ENCODE measurements around the gene LIMS1.
A peak's percentile ranks its signal among the peaks of the same experiment; 100 is the strongest.
"Not testable (repeated sequence)": the region's sequence is repeated elsewhere in the genome, so short reads cannot be mapped to it uniquely, and the experiment has no call there.

The LIMS1 gene

DNA sequence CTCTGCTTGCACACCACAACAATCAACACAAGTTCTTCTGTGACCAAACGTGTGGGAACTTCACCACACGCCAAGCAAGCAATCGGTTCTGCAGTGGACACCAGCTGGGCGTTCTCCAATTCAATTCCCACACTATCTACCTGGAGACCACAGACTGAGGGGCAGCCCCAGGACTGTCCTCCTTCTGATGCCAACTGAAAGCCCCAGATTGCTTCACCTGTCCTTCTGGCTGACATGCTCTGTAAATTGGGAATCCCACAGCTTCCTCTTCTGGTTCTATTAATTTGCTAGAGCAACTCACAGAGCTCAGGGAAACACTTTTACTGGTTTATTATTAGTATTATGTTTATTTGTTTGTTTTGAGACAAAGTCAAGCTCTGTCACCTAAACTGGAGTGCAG, 131.7 kb downstream of the LIMS1 start:
- not testable (repeated sequence) for DNase-seq

- DNase-seq: not testable (repeated sequence)
Measured at GRCh38 chr2:108667140-108667539, 132.9 kb downstream of the LIMS1 start.

GRCh38 chr2:108670282-108670681, 136.0 kb downstream of the LIMS1 start:
- not testable (repeated sequence) for DNase-seq

GRCh38 chr2:108672200-108672805, 138.0 kb downstream of the LIMS1 start:
- DNase-seq: not testable (repeated sequence)

GRCh38 chr2:108676522-108676921, 142.3 kb downstream of the LIMS1 start:
- not testable (repeated sequence) for DNase-seq

- DNase-seq: not testable (repeated sequence)
Measured at GRCh38 chr2:108677239-108677744, 143.0 kb downstream of the LIMS1 start.

DNA sequence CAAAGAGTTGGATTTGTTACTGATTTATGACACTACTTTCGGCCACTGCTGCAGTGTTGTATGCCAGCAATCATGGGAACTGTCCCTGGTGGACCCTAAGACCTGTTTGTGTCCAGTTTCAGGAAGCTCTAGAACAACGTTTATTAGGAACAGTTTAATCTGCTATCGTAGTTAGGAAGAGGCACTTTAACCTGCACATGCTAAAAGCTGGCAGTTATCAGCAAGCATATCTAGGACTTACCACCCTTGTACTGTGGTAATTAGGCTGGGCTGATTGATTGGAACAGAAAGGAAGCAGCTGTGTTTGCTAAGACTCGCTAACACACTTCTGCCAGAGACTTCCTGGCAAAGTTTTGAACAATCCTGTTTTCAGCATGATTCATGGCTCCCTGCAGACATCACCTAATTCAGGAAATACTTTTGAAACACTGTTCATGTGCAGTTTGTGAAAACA, 144.0 kb downstream of the LIMS1 start:
- peak; percentile 57 for DNase-seq

GRCh38 chr2:108680805-108681204, 146.5 kb downstream of the LIMS1 start:
- DNase-seq: not testable (repeated sequence)

DNA sequence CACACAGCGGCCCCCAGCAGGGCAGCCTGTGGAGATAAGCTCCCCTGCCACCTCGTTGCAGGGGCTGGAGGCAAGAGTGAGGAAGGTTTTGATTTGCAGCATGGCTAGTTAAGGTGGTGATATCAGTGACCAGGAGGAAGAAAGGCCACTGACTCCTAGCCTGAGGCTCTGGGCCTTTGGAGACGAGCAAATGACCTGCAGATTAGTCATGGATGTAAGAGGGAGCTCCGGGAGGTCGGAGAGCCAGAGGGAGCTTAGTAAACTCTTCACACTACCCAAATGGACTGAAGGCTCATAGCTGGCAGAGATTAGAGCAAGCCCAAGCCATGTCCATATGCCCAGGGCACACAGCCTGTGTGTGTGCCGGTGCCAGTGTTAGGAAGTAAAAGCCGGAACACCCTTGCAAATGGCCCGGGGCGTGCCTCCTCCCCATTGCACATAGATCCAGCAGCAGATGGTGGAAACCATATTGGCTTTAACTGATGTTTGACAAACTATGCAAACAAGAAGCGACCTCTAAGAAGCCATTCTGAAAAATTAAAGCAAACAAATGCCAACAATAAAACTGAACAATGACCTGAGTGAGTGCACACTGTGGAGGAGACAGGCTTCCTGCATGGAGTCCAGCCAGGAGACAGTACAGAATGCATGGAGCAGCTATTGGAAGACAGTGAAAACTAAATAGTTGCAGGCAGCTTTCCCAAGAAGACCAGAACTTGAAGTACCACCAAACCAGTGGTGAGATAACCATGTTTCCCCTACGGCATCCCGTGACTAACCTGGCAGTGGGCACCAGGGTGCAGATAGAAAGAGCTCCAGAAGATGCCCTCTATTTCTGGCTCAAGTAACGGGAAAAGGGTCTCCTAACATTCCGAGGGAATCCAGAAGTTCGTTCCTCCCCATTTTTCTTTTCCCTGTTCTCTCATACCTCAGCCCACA, 154.8 kb downstream of the LIMS1 start:
- DNase-seq: not testable (repeated sequence)

DNA sequence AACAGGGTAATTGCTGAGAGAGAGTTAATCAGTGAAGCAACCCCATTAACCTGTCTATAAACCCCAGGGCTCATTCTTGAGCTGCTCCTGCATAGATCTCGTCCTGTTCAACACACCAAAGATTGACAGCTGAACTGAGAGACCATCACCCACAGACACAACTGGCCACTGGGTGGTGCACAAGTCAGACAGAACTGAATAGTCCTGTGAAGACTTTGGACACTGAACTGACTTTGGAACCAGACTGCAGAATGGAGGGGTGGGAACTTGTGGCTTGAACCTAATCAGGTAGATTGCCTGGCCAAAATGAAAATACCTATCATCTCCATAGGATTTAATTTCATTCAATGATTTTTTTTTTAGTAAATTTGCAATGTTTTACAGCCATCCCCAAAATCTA, 155.7 kb downstream of the LIMS1 start:
- DNase-seq: not testable (repeated sequence)

DNA sequence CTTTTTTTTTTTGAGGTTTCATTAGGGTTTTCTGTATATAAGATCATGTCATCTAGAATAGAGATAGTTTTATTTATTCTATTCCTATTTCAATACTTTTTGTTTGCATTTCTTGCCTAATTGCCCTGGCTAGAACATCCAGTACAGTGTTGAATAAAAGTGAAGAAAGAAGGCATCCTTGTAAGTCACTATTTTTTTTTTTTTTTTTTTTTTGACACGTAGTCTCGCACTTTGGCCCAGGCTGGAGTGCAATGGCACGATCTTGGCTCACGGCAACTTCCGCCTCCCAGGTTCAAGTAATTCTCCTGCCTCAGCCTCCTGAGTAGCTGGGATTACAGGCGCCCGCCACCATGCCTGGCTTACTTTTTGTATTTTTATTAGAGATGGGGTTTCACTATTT, 157.2 kb downstream of the LIMS1 start:
- DNase-seq: no peak

DNA sequence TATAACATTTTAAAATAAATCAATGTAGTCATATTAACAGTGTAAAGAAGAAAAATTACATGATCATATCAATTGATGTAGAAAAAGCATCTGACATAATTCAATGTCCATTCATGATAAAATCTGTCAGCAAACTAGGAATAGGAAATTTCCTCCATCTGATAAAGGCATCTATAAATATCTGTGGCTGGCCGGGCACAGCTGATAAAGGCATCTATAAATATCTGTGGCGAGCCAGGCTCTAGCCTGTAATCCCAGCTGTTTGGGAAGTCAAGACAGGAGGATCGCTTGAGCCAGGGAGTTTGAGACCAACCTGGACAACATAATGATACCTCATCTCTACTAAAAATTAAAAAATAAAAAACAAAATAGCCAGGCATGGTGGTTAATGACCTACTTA, 166.9 kb downstream of the LIMS1 start:
- DNase-seq: no peak

DNA sequence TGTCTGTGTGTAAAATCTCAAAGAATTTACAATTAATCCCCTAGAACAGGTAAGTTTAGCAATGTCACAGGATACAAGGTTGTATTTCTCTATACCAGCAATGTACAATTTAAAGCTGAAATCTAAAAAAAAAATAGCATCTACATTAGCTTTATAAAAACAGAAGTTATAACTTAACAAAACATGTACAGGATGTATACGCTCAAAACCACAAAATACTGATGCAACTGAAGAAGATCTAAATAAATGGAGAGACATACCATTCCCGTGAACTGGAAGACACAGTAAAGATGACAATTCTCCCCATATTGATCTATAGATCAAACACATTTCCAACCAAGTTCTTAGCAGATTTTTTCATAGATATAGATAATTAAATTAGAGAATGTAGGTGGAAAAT, 167.5 kb downstream of the LIMS1 start:
- DNase-seq: peak; percentile 28

GRCh38 chr2:108704871-108705270, 170.6 kb downstream of the LIMS1 start:
- DNase-seq: no peak

DNA sequence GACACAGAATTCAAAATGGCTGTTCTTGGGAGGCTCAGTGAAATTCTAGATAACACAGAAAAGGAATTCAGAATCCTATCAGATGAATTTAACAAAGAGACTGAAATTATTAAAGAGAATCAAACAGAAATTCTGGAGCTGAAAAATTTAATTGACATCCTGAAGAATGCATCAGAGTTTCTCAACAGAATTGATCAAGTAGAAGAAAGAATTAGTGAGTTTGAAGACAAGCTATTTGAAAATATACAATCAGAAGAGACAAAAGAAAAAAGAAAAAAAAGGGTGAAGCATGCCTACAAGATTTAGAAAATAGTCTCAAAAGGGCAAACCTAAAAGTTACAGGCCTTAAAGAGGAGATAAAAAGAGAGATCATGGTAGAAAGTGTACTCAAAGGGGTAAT, 173.0 kb downstream of the LIMS1 start:
- DNase-seq: no peak

GRCh38 chr2:108716971-108717370, 182.7 kb downstream of the LIMS1 start:
- not testable (repeated sequence) for DNase-seq

GRCh38 chr2:108719149-108720044, 185.1 kb downstream of the LIMS1 start, which contains the start of gene RANBP2:
RANBP2 (plus strand) TSS chr2:108719482; CDS start chr2:108719607, 125 bp downstream.
- peak; percentile 97 for DNase-seq

DNA sequence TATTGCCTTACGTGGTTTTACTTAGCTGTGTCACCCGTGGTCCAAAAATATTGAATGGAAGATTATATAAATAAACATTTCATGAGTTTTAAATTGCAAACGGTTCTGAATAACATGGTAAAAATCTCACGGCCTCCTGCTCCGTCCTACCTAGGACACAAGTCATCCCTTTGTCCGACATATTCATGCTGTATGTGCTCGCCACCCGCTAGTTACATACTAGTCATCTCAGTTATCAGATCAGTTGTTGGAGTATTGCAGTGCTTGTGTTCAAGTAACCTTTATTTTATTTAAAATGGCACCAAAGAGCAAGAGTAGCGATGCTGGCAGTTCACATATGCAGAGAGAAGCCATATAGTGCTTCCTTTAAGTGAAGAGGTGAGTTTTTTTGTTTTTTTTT, 191.8 kb downstream of the LIMS1 start:
- not testable (repeated sequence) for DNase-seq

DNA sequence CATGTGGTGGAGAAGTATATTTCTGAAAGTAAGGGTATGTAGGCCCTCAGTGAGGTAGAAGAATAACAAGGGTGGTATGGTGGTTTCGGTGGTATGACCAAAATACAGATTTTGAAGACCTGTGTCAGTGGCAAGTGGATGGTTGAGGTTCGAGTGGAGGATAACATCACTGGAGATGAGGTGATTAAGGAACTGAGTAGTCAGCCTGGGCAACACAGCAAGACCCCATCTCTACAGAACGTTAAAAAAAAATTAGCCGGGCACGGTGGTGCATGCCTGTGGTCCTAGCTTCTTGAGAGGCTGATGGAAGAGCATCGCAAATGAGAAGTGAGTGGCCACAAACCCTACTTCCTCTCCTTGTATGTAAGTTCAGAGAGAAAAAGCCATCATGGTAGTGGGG, 200.4 kb downstream of the LIMS1 start:
- peak; percentile 12 for DNase-seq

Data from fibroblast of skin of back (primary cell).